K562 (cell line): ENCODE data around the gene PACS2. TPM values are rescaled to one million over a fixed set of nuclear protein-coding genes. Genes with fewer than 3 reads are reported as not detected.

Experiments used
- ARHGAP35 ChIP-seq: fragments of 450-650 bp; IDR thresholded peaks from 2 replicates; pipeline ENCODE4 v1.6.1; 2018; ENCODE audit not compliant: partially characterized antibody
- BDP1 ChIP-seq: IDR thresholded peaks from 3 replicates; pipeline ENCODE4 v1.6.1; 2011; ENCODE audit not compliant: insufficient read length, insufficient read depth
- E2F6 ChIP-seq, 2 experiments: IDR thresholded peaks; 2 replicates each; pipeline ENCODE4 v1.6.1; 2011; ENCODE audit warnings: borderline replicate concordance in 1 of 2, control low read depth in 1 of 2, low read depth in 1 of 2, low read length in 1 of 2, mild to moderate bottlenecking in 1 of 2, mixed read lengths in 1 of 2, moderate library complexity in 1 of 2; ENCODE audit not compliant: insufficient read depth in 1 of 2, insufficient read length in 1 of 2, poor library complexity in 1 of 2, severe bottlenecking in 1 of 2; ENCODE audit errors: extremely low read depth in 1 of 2
- EWSR1 ChIP-seq: fragments of 450-650 bp; IDR thresholded peaks from 2 replicates; pipeline ENCODE4 v1.6.1; 2018; ENCODE audit warnings: borderline replicate concordance, mild to moderate bottlenecking, low read depth, moderate library complexity; ENCODE audit not compliant: partially characterized antibody
- FOXJ3 ChIP-seq: sonication (generic); formaldehyde crosslinking; IDR thresholded peaks from 2 replicates; pipeline ENCODE4 v1.4.0; 2020; ENCODE audit warnings: mild to moderate bottlenecking, missing genetic modification reagents
- HDAC8 ChIP-seq: fragments of 450-650 bp; IDR thresholded peaks from 2 replicates; pipeline ENCODE4 v1.6.1; 2016; ENCODE audit warnings: mild to moderate bottlenecking, missing genetic modification characterization, moderate library complexity, missing compliant biosample characterization
- HDGF ChIP-seq: fragments of 450-650 bp; IDR thresholded peaks from 2 replicates; pipeline ENCODE4 v1.6.1; 2016
- MEF2D ChIP-seq: conservative IDR thresholded peaks from 2 replicates; pipeline ENCODE4 v1.6.1; 2016; ENCODE audit warnings: low read depth, missing genetic modification characterization, missing compliant biosample characterization
- PHB ChIP-seq: fragments of 250-450 bp; sonication (Bioruptor Pico); IDR thresholded peaks from 2 replicates; pipeline ENCODE4 v1.5.0; 2021
- SNAPC5 ChIP-seq: fragments of 250-450 bp; sonication (Bioruptor Pico); IDR thresholded peaks from 2 replicates; pipeline ENCODE4 v1.8.0; 2021; ENCODE audit warnings: moderate library complexity, mild to moderate bottlenecking, inconsistent platforms
- VEZF1 ChIP-seq: fragments of 200-800 bp; sonication (Bioruptor generic); IDR thresholded peaks from 2 replicates; pipeline ENCODE4 v1.6.1; 2017; ENCODE audit warnings: missing genetic modification characterization, missing compliant biosample characterization
- ZFX ChIP-seq: sonication (generic); formaldehyde crosslinking; IDR thresholded peaks from 2 replicates; pipeline ENCODE4 v1.8.0; 2022; ENCODE audit warnings: mild to moderate bottlenecking, missing genetic modification reagents, moderate library complexity
- ZNF184 ChIP-seq: sonication (generic); formaldehyde crosslinking; IDR thresholded peaks from 2 replicates; pipeline ENCODE4 v1.5.0; 2020; ENCODE audit warnings: missing genetic modification reagents
- ZNF316 ChIP-seq: fragments of 450-650 bp; IDR thresholded peaks from 2 replicates; pipeline ENCODE4 v1.6.1; 2016
- ZNF347 ChIP-seq: fragments of 450-650 bp; formaldehyde crosslinking; IDR thresholded peaks from 2 replicates; pipeline ENCODE4 v1.4.0; 2020; ENCODE audit warnings: low read depth, mild to moderate bottlenecking, moderate library complexity
- ZNF407 ChIP-seq: fragments of 450-650 bp; IDR thresholded peaks from 2 replicates; pipeline ENCODE4 v1.6.1; 2016; ENCODE audit warnings: low read depth
- polyA plus RNA-seq, 8 experiments: library from polyadenylated mRNA; depleted of rRNA in 4 of 8; stranded (reverse) in 5 of 8; unstranded in 3 of 8; fragments of >200 nt; fragmentation: Nextera tagmentation in 2 of 8; fragmentation: Illumina TruSeq in 1 of 8; extraction: Ambion mirVana in 2 of 8; extraction: Trizol in 1 of 8; gene quantifications; 2 replicates each; pipeline versions ENCODE4 v1.2.1 to v1.2.3, GENCODE V29; 2011 to 2014; ENCODE audit warnings: inconsistent platforms in 1 of 8, missing spikeins in 1 of 8
- total RNA-seq, 7 experiments: library from RNA; depleted of rRNA in 6 of 7; stranded (reverse); fragments of >200 nt in 6 of 7; fragmentation: Illumina TruSeq in 2 of 7; extraction: Trizol in 2 of 7; gene quantifications; 2 replicates each; pipeline versions ENCODE4 v1.2.1 to v1.2.3, GENCODE V29; 2011 to 2021; ENCODE audit warnings: low replicate concordance in 1 of 7

The PACS2 gene
- total and polyA plus RNA-seq, 9 of the 15 experiments (the other 6 are each of a cell fraction or from before 2014, with no cell fraction given) = 0.11 to 20.8 (median 9.9) TPM

- TF ChIP-seq MEF2D = no peak
- TF ChIP-seq SNAPC5 (CRISPR knock-in tag) = no peak
- peak; percentile 42; the same call in 1 of the 2 replicates for TF ChIP-seq VEZF1 (CRISPR knock-in tag)
- TF ChIP-seq E2F6 (IDR thresholded peaks at IDR 0.05; ENCODE audit: borderline replicate concordance in 1 of 2, extremely low read depth in 1 of 2, insufficient read depth in 1 of 2, insufficient read length in 1 of 2, low read depth in 1 of 2, low read length in 1 of 2, poor library complexity in 1 of 2, severe bottlenecking in 1 of 2) = peak in 1 of 2 experiments; percentile 70
- no peak for TF ChIP-seq ZNF347 (CRISPR knock-in tag)
- TF ChIP-seq ZNF407 = no peak
- no peak for TF ChIP-seq ZNF316
- TF ChIP-seq HDAC8 (tag) = no peak
- TF ChIP-seq EWSR1 = no peak
- TF ChIP-seq ZNF184 = peak; percentile 77; the same call in 1 of the 2 replicates
- no peak for TF ChIP-seq HDGF
- TF ChIP-seq ZFX (CRISPR knock-in tag) = peak; percentile 35; the same call in 1 of the 2 replicates
- no peak for TF ChIP-seq ARHGAP35
- TF ChIP-seq BDP1 = no peak
- TF ChIP-seq PHB (CRISPR knock-in tag) = no peak
- no peak for TF ChIP-seq FOXJ3 (CRISPR knock-in tag)
Observed at GRCh38 chr14:105411017-105411941, 96.7 kb downstream of the PACS2 start (continued).
